CD14-positive monocyte (primary cell): Measurements from ENCODE around the gene CACNA1C. TPM values are rescaled to one million over a fixed set of nuclear protein-coding genes. Genes with fewer than 3 reads are reported as not detected.

Experiments
- DNase-seq, 3 donors: peaks; one replicate each; pipeline ENCODE4 v3.0.0-alpha.2; 2011 to 2022
- H2AFZ ChIP-seq: 2 replicates; pipeline ENCODE4 v1.6.0; 2012; ENCODE audit warnings: mild to moderate bottlenecking, low read depth, low read length, inconsistent platforms; ENCODE audit not compliant: insufficient read depth, poor library complexity, severe bottlenecking
- H3K27ac ChIP-seq, 2 donors: 1 replicate in 1 of 2; 2 replicates in 1 of 2; pipeline ENCODE4 v1.5.1; 2012 to 2013; ENCODE audit warnings: low read length in 2 of 2, control low read depth in 1 of 2, inconsistent platforms in 1 of 2, low read depth in 1 of 2, mild to moderate bottlenecking in 1 of 2
- H3K27me3 ChIP-seq, 2 donors: one replicate each; pipeline versions ENCODE4 v1.6.0 to v1.6.1; 2011 to 2013; ENCODE audit warnings: low read length in 2 of 2; ENCODE audit not compliant: control insufficient read depth in 2 of 2, insufficient read depth in 2 of 2
- H3K36me3 ChIP-seq, 2 donors: replicated peaks in 1 of 2; 1 replicate in 1 of 2; 2 replicates in 1 of 2; pipeline versions ENCODE4 v1.5.1 to v1.6.1; 2012 to 2013; ENCODE audit warnings: low read length in 2 of 2, control low read depth in 1 of 2, inconsistent platforms in 1 of 2, mild to moderate bottlenecking in 1 of 2; ENCODE audit not compliant: insufficient read depth in 2 of 2, control insufficient read depth in 1 of 2
- H3K4me1 ChIP-seq, 2 donors: 1 replicate in 1 of 2; 2 replicates in 1 of 2; pipeline versions ENCODE4 v1.5.1 to v1.6.1; 2012 to 2013; ENCODE audit warnings: low read length in 2 of 2, control low read depth in 1 of 2, inconsistent platforms in 1 of 2, mild to moderate bottlenecking in 1 of 2, moderate library complexity in 1 of 2; ENCODE audit not compliant: insufficient read depth in 2 of 2, control insufficient read depth in 1 of 2
- H3K4me2 ChIP-seq: replicated peaks from 2 replicates; pipeline ENCODE3; 2012; ENCODE audit warnings: low read length, moderate library complexity, mild to moderate bottlenecking; ENCODE audit not compliant: poor library complexity, severe bottlenecking; ENCODE audit errors: extremely low read depth
- H3K4me3 ChIP-seq, 3 experiments: fragments of 200-600 bp in 1 of 3; sonication (generic) in 1 of 3; replicated peaks in 1 of 3; 1 replicate in 2 of 3; 2 replicates in 1 of 3; pipeline ENCODE4 v1.5.1; 2011 to 2013; ENCODE audit warnings: low read length in 3 of 3, mild to moderate bottlenecking in 3 of 3, control low read depth in 2 of 3, low read depth in 2 of 3, inconsistent platforms in 1 of 3, moderate library complexity in 1 of 3
- H3K79me2 ChIP-seq: 2 replicates; pipeline ENCODE4 v1.6.0; 2012; ENCODE audit warnings: mild to moderate bottlenecking, control low read depth, inconsistent platforms, low read length, moderate library complexity; ENCODE audit not compliant: insufficient read depth
- H3K9ac ChIP-seq: 2 replicates; pipeline ENCODE4 v1.6.0; 2017; ENCODE audit warnings: low read length, mild to moderate bottlenecking; ENCODE audit not compliant: insufficient read depth, poor library complexity, severe bottlenecking
- H3K9me3 ChIP-seq, 2 donors: replicated peaks in 1 of 2; 1 replicate in 1 of 2; 2 replicates in 1 of 2; pipeline versions ENCODE4 v1.5.1 to v1.6.1; 2012 to 2013; ENCODE audit warnings: low read length in 2 of 2, control low read depth in 1 of 2; ENCODE audit not compliant: control insufficient read depth in 1 of 2, insufficient read depth in 1 of 2
- H4K20me1 ChIP-seq: 2 replicates; pipeline ENCODE4 v1.6.0; 2012; ENCODE audit warnings: mild to moderate bottlenecking, low read length, control low read depth, moderate library complexity; ENCODE audit not compliant: insufficient read depth
- H3K27ac Mint-ChIP-seq, 7 donors: one replicate each; pipeline ENCODE4 v1.8.0; 2020; ENCODE audit warnings: mild to moderate bottlenecking in 7 of 7, mixed read lengths in 7 of 7, moderate library complexity in 6 of 7, inconsistent platforms in 2 of 7
- H3K27me3 Mint-ChIP-seq, 3 donors: one replicate each; pipeline ENCODE4 v1.8.0; 2021 to 2022; ENCODE audit warnings: low read depth in 3 of 3, mild to moderate bottlenecking in 3 of 3, mixed read lengths in 3 of 3, moderate library complexity in 3 of 3, inconsistent platforms in 1 of 3
- H3K36me3 Mint-ChIP-seq, 2 donors: one replicate each; pipeline ENCODE4 v1.8.0; 2020; ENCODE audit warnings: mixed read lengths in 2 of 2, inconsistent platforms in 1 of 2, mild to moderate bottlenecking in 1 of 2
- H3K4me1 Mint-ChIP-seq: one replicate; pipeline ENCODE4 v1.8.0; 2020; ENCODE audit warnings: mild to moderate bottlenecking, mixed read lengths
- H3K4me3 Mint-ChIP-seq, 2 donors: one replicate each; pipeline ENCODE4 v1.8.0; 2020; ENCODE audit warnings: mild to moderate bottlenecking in 2 of 2, mixed read lengths in 2 of 2, moderate library complexity in 1 of 2
- H3K9me3 Mint-ChIP-seq, 7 donors: one replicate each; pipeline ENCODE4 v1.8.0; 2020 to 2022; ENCODE audit warnings: mixed read lengths in 7 of 7, mild to moderate bottlenecking in 6 of 7, moderate library complexity in 6 of 7, inconsistent platforms in 2 of 7
- WGBS: methylation state at CpG from one replicate; pipeline ENCODE4 v1.1.5; 2013; ENCODE audit warnings: missing lambda C conversion rate; ENCODE audit not compliant: insufficient coverage; 5-methylcytosine and 5-hydroxymethylcytosine counted together
- intact Hi-C, 2 donors: fragments of 100-400 bp; cut with micrococcal nuclease; formaldehyde crosslinking; loops; one replicate each; pipeline versions ENCODE4 v1.15.0 to v1.15.1; 2023
- polyA plus RNA-seq, 3 donors: library from polyadenylated mRNA; depleted of rRNA in 1 of 3; unstranded in 2 of 3; stranded (reverse) in 1 of 3; fragments of 300-500 nt in 2 of 3; fragments of >200 nt in 1 of 3; fragmentation: Illumina TruSeq in 2 of 3; gene quantifications; 1 replicate in 2 of 3; 2 replicates in 1 of 3; pipeline ENCODE4 v1.2.3, GENCODE V29; 2012 to 2021
- TF ChIP-seq, protein P1 (sequence below): fragments of 200-600 bp; IDR thresholded peaks from one replicate; pipeline ENCODE4 v1.8.0; 2022; ENCODE audit warnings: antibody characterized with exemption, mild to moderate bottlenecking

The CACNA1C gene
- polyA plus RNA-seq, 3 donors: not detected

DNA sequence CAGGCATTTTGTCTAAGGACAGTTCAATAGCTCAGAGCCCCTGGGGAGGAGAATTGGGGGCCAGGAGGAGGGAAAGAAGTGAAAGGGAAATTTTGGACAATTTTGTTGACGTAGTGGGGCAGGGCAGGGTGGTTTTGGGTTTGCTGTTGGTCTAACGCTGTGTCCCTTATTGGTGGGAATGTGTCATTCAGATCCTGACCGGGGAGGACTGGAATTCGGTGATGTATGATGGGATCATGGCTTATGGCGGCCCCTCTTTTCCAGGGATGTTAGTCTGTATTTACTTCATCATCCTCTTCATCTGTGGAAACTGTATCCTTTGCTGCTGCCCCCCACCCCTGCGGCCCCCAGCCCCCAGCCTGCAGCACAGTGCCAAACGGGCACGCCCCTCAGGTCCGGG lies 529.8 kb downstream of the CACNA1C start:
- Histone ChIP-seq H3K9ac (no peak overlapping the region), H3K27ac (no peak overlapping the region)
- intact Hi-C loops: loop anchor here (2.0 to 5.0 kb wide), 2 partner anchors 524 to 525 kb away; no protein-coding TSS in a partner anchor

DNA sequence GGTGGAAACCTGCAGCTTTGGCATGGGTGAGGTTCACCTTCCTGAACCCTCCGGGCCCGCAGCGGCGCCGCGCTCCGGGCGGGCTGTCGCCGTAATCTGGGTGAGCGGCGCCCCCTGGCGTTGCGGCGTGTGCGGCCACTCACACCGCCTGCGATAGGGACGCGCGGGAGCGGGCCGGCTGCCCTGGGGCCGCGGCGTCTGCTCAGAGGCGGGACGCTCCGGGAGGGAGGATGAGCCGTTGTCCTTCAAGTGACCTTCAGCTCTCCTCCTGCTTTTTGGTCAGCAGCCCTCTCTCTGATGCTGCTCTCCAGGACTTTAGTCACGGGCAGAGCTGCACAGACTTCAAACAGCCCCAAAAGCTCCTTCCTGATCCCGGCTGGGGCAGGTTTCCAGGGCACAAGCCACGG lies 530.3 kb downstream of the CACNA1C start:
- Histone ChIP-seq H3K9ac (no peak overlapping the region), H3K4me1 (peaks cover 4 to 8% of the 10 kb centered on the region in 2 donors), H2AFZ (peak overlapping the region; percentile 46), H3K9me3 (no peaks in the 10 kb centered on the region), H3K27me3 (peaks cover 2 to 21% of the 10 kb centered on the region in 2 donors), H4K20me1 (no peaks in the 10 kb centered on the region), H3K4me2 (peak overlapping the region; percentile 42), H3K79me2 (no peaks in the 10 kb centered on the region), H3K36me3 (no peaks in the 10 kb centered on the region), H3K27ac (no peak overlapping the region), H3K4me3 (no peak overlapping the region)
- no peak overlapping the region for H3K27ac Mint-ChIP-seq
- peak; percentile 41 to 63 (median 61) for DNase-seq
- intact Hi-C loops: loop anchor here (2.0 to 5.0 kb wide), 2 partner anchors 524 to 526 kb away; no protein-coding TSS in a partner anchor
- WGBS: 2% methylated on average over 33 of the region's 33 CpGs
- H3K36me3 Mint-ChIP-seq: no peaks in the 10 kb centered on the region
- H3K27me3 Mint-ChIP-seq: peaks cover 11 to 31% (median 23%) of the 10 kb centered on the region in 3 donors
- H3K9me3 Mint-ChIP-seq: no peaks in the 10 kb centered on the region
- TF ChIP-seq, protein P1, sequence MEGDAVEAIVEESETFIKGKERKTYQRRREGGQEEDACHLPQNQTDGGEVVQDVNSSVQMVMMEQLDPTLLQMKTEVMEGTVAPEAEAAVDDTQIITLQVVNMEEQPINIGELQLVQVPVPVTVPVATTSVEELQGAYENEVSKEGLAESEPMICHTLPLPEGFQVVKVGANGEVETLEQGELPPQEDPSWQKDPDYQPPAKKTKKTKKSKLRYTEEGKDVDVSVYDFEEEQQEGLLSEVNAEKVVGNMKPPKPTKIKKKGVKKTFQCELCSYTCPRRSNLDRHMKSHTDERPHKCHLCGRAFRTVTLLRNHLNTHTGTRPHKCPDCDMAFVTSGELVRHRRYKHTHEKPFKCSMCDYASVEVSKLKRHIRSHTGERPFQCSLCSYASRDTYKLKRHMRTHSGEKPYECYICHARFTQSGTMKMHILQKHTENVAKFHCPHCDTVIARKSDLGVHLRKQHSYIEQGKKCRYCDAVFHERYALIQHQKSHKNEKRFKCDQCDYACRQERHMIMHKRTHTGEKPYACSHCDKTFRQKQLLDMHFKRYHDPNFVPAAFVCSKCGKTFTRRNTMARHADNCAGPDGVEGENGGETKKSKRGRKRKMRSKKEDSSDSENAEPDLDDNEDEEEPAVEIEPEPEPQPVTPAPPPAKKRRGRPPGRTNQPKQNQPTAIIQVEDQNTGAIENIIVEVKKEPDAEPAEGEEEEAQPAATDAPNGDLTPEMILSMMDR: peak; percentile 94
- peak overlapping the region in 1 of 2 donors; percentile 53 for H3K4me3 Mint-ChIP-seq
- peaks cover 4% of the 10 kb centered on the region for H3K4me1 Mint-ChIP-seq

More for the DNA sequence above, 529.8 kb downstream of the CACNA1C start:
- no peaks in the 10 kb centered on the region for H3K9me3 ChIP-seq
- TF ChIP-seq, protein P1: no peak
- H3K27ac Mint-ChIP-seq: no peak overlapping the region
- peaks cover 4% of the 10 kb centered on the region for H3K4me1 Mint-ChIP-seq
- peak overlapping the region in 1 of 2 donors; percentile 48 for H3K4me3 Mint-ChIP-seq
- H3K27me3 ChIP-seq: peaks cover 2 to 21% of the 10 kb centered on the region in 2 donors
- peak overlapping the region; percentile 42 for H3K4me2 ChIP-seq
- WGBS: 80% methylated on average over 1 of the region's 9 CpGs
- H3K9me3 Mint-ChIP-seq: no peaks in the 10 kb centered on the region
- no peak overlapping the region for H2AFZ ChIP-seq
- H3K36me3 ChIP-seq: no peaks in the 10 kb centered on the region
- no peaks in the 10 kb centered on the region for H3K36me3 Mint-ChIP-seq
- peaks cover 11 to 31% (median 23%) of the 10 kb centered on the region in 3 donors for H3K27me3 Mint-ChIP-seq
- no peaks in the 10 kb centered on the region for H4K20me1 ChIP-seq
- H3K79me2 ChIP-seq: no peaks in the 10 kb centered on the region
- no peak overlapping the region for H3K4me3 ChIP-seq
- no peak for DNase-seq
- H3K4me1 ChIP-seq: peaks cover 4 to 8% of the 10 kb centered on the region in 2 donors
